ENCODE results near the gene STT3B.

DNA sequence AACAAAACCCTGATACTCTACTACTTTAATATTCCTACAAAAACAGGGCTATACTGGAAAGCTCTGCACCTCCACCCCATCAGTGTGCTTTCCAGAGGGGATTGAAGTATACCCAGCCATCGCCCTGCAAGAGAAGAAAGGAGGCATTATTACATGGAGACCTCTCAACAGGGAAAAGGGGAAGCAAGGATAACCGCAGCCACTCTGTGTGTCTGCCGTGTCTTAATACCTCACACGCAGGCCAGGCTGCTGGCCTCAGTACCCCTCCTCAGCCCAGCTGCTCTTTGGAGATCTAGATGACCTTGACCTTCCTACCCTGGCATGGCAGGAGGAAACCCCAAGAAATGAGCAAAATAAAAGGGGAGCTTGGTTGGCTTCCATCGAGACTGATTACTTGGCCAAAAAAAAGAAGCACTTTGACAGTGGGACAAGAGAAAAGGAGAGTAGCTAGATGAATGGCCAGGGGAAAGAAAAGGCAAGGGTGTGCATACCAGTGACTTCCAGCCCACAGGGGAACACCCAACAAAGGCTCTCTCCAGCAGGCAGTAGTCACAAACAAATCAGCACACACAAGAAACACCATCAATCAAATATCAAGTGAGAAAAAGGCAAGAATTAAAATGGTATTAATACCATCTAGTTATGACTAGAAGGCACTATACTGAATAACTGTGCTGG, 129.4 kb downstream of the STT3B start:
- TF ChIP-seq POLR2AphosphoS5 (IDR thresholded peaks at IDR 0.05; ENCODE audit: low read depth, low read length) (no peak), POLR2A (IDR thresholded peaks at IDR 0.05; ENCODE audit: low read depth, low read length) (no peak)

Data from GM12892 (cell line).